CD14-positive monocyte (primary cell): ENCODE data around the gene ALOX12B. TPM values are rescaled to one million over a fixed set of nuclear protein-coding genes. Genes with fewer than 3 reads are reported as not detected.

Experiments
- DNase-seq, 3 donors: peaks; one replicate each; pipeline ENCODE4 v3.0.0-alpha.2; 2011 to 2022
- H2AFZ ChIP-seq: 2 replicates; pipeline ENCODE4 v1.6.0; 2012; ENCODE audit warnings: mild to moderate bottlenecking, low read depth, low read length, inconsistent platforms; ENCODE audit not compliant: insufficient read depth, poor library complexity, severe bottlenecking
- H3K27ac ChIP-seq, 2 donors: 1 replicate in 1 of 2; 2 replicates in 1 of 2; pipeline ENCODE4 v1.5.1; 2012 to 2013; ENCODE audit warnings: low read length in 2 of 2, control low read depth in 1 of 2, inconsistent platforms in 1 of 2, low read depth in 1 of 2, mild to moderate bottlenecking in 1 of 2
- H3K27me3 ChIP-seq, 2 donors: one replicate each; pipeline versions ENCODE4 v1.6.0 to v1.6.1; 2011 to 2013; ENCODE audit warnings: low read length in 2 of 2; ENCODE audit not compliant: control insufficient read depth in 2 of 2, insufficient read depth in 2 of 2
- H3K36me3 ChIP-seq, 2 donors: replicated peaks in 1 of 2; 1 replicate in 1 of 2; 2 replicates in 1 of 2; pipeline versions ENCODE4 v1.5.1 to v1.6.1; 2012 to 2013; ENCODE audit warnings: low read length in 2 of 2, control low read depth in 1 of 2, inconsistent platforms in 1 of 2, mild to moderate bottlenecking in 1 of 2; ENCODE audit not compliant: insufficient read depth in 2 of 2, control insufficient read depth in 1 of 2
- H3K4me1 ChIP-seq, 2 donors: 1 replicate in 1 of 2; 2 replicates in 1 of 2; pipeline versions ENCODE4 v1.5.1 to v1.6.1; 2012 to 2013; ENCODE audit warnings: low read length in 2 of 2, control low read depth in 1 of 2, inconsistent platforms in 1 of 2, mild to moderate bottlenecking in 1 of 2, moderate library complexity in 1 of 2; ENCODE audit not compliant: insufficient read depth in 2 of 2, control insufficient read depth in 1 of 2
- H3K4me2 ChIP-seq: replicated peaks from 2 replicates; pipeline ENCODE3; 2012; ENCODE audit warnings: low read length, moderate library complexity, mild to moderate bottlenecking; ENCODE audit not compliant: poor library complexity, severe bottlenecking; ENCODE audit errors: extremely low read depth
- H3K4me3 ChIP-seq, 3 experiments: fragments of 200-600 bp in 1 of 3; sonication (generic) in 1 of 3; replicated peaks in 1 of 3; 1 replicate in 2 of 3; 2 replicates in 1 of 3; pipeline ENCODE4 v1.5.1; 2011 to 2013; ENCODE audit warnings: low read length in 3 of 3, mild to moderate bottlenecking in 3 of 3, control low read depth in 2 of 3, low read depth in 2 of 3, inconsistent platforms in 1 of 3, moderate library complexity in 1 of 3
- H3K79me2 ChIP-seq: 2 replicates; pipeline ENCODE4 v1.6.0; 2012; ENCODE audit warnings: mild to moderate bottlenecking, control low read depth, inconsistent platforms, low read length, moderate library complexity; ENCODE audit not compliant: insufficient read depth
- H3K9ac ChIP-seq: 2 replicates; pipeline ENCODE4 v1.6.0; 2017; ENCODE audit warnings: low read length, mild to moderate bottlenecking; ENCODE audit not compliant: insufficient read depth, poor library complexity, severe bottlenecking
- H3K9me3 ChIP-seq, 2 donors: replicated peaks in 1 of 2; 1 replicate in 1 of 2; 2 replicates in 1 of 2; pipeline versions ENCODE4 v1.5.1 to v1.6.1; 2012 to 2013; ENCODE audit warnings: low read length in 2 of 2, control low read depth in 1 of 2; ENCODE audit not compliant: control insufficient read depth in 1 of 2, insufficient read depth in 1 of 2
- H4K20me1 ChIP-seq: 2 replicates; pipeline ENCODE4 v1.6.0; 2012; ENCODE audit warnings: mild to moderate bottlenecking, low read length, control low read depth, moderate library complexity; ENCODE audit not compliant: insufficient read depth
- H3K27ac Mint-ChIP-seq, 7 donors: one replicate each; pipeline ENCODE4 v1.8.0; 2020; ENCODE audit warnings: mild to moderate bottlenecking in 7 of 7, mixed read lengths in 7 of 7, moderate library complexity in 6 of 7, inconsistent platforms in 2 of 7
- H3K27me3 Mint-ChIP-seq, 3 donors: one replicate each; pipeline ENCODE4 v1.8.0; 2021 to 2022; ENCODE audit warnings: low read depth in 3 of 3, mild to moderate bottlenecking in 3 of 3, mixed read lengths in 3 of 3, moderate library complexity in 3 of 3, inconsistent platforms in 1 of 3
- H3K36me3 Mint-ChIP-seq, 2 donors: one replicate each; pipeline ENCODE4 v1.8.0; 2020; ENCODE audit warnings: mixed read lengths in 2 of 2, inconsistent platforms in 1 of 2, mild to moderate bottlenecking in 1 of 2
- H3K4me1 Mint-ChIP-seq: one replicate; pipeline ENCODE4 v1.8.0; 2020; ENCODE audit warnings: mild to moderate bottlenecking, mixed read lengths
- H3K4me3 Mint-ChIP-seq, 2 donors: one replicate each; pipeline ENCODE4 v1.8.0; 2020; ENCODE audit warnings: mild to moderate bottlenecking in 2 of 2, mixed read lengths in 2 of 2, moderate library complexity in 1 of 2
- H3K9me3 Mint-ChIP-seq, 7 donors: one replicate each; pipeline ENCODE4 v1.8.0; 2020 to 2022; ENCODE audit warnings: mixed read lengths in 7 of 7, mild to moderate bottlenecking in 6 of 7, moderate library complexity in 6 of 7, inconsistent platforms in 2 of 7
- CTCF ChIP-seq: fragments of 200-600 bp; IDR thresholded peaks from one replicate; pipeline ENCODE4 v1.8.0; 2022; ENCODE audit warnings: antibody characterized with exemption, mild to moderate bottlenecking
- WGBS: methylation state at CpG from one replicate; pipeline ENCODE4 v1.1.5; 2013; ENCODE audit warnings: missing lambda C conversion rate; ENCODE audit not compliant: insufficient coverage; 5-methylcytosine and 5-hydroxymethylcytosine counted together
- intact Hi-C, 2 donors: fragments of 100-400 bp; cut with micrococcal nuclease; formaldehyde crosslinking; loops; one replicate each; pipeline versions ENCODE4 v1.15.0 to v1.15.1; 2023
- polyA plus RNA-seq, 3 donors: library from polyadenylated mRNA; depleted of rRNA in 1 of 3; unstranded in 2 of 3; stranded (reverse) in 1 of 3; fragments of 300-500 nt in 2 of 3; fragments of >200 nt in 1 of 3; fragmentation: Illumina TruSeq in 2 of 3; gene quantifications; 1 replicate in 2 of 3; 2 replicates in 1 of 3; pipeline ENCODE4 v1.2.3, GENCODE V29; 2012 to 2021

ALOX12B gene
- polyA plus RNA-seq, 3 donors = not detected

- H3K4me3 Mint-ChIP-seq = peak overlapping the region; percentile 85 to 93
- TF ChIP-seq CTCF = no peak
- peak overlapping the region; percentile 45 to 77 (median 61) for H3K4me3 ChIP-seq
- no peaks in the 10 kb centered on the region for H3K79me2 ChIP-seq
- intact Hi-C loops = loop anchor here (2.0 to 5.0 kb wide), 4 partner anchors 37 to 102 kb away; no protein-coding TSS in a partner anchor
- peaks cover 50 to 78% of the 10 kb centered on the region in 2 donors for H3K27me3 ChIP-seq
- H3K27me3 Mint-ChIP-seq = peaks cover 81 to 91% (median 90%) of the 10 kb centered on the region in 3 donors
- H3K4me1 Mint-ChIP-seq = peaks cover 69% of the 10 kb centered on the region
- H4K20me1 ChIP-seq = peaks cover 25% of the 10 kb centered on the region
- no peaks in the 10 kb centered on the region for H3K36me3 ChIP-seq
- H3K9me3 Mint-ChIP-seq = peaks cover 0 to 42% (median 29%) of the 10 kb centered on the region in 7 donors
- DNase-seq = peak; percentile 87 to 92 (median 91)
- H3K9ac ChIP-seq = no peak overlapping the region
- H3K4me1 ChIP-seq = peaks cover 64 to 78% of the 10 kb centered on the region in 2 donors
- H3K27ac Mint-ChIP-seq = peak overlapping the region in 4 of 7 donors; percentile 13 to 76 (median 42)
- H3K4me2 ChIP-seq = peak overlapping the region; percentile 98
- peaks cover 0 to 17% of the 10 kb centered on the region in 2 donors for H3K9me3 ChIP-seq
- no peak overlapping the region for H3K27ac ChIP-seq
- no peak overlapping the region for H2AFZ ChIP-seq
- peaks cover 17 to 22% of the 10 kb centered on the region in 2 donors for H3K36me3 Mint-ChIP-seq
- 0% methylated on average over 19 of the region's 28 CpGs for WGBS
These were observed 32.3 kb upstream of the ALOX12B start for GRCh38 chr17:8119581-8120519.

GRCh38 chr17:8118769-8119580, 31.5 kb upstream of the ALOX12B start:
- under 1% methylated on average over 27 of the region's 38 CpGs for WGBS
- H3K4me1 ChIP-seq = peaks cover 56 to 69% of the 10 kb centered on the region in 2 donors
- peaks cover 0 to 34% (median 21%) of the 10 kb centered on the region in 7 donors for H3K9me3 Mint-ChIP-seq

More at GRCh38 chr17:8118769-8119580, 31.5 kb upstream of the ALOX12B start:
- Mint-ChIP-seq H3K36me3 (peaks cover 12 to 16% of the 10 kb centered on the region in 2 donors), H3K27me3 (peaks cover 73 to 91% (median 88%) of the 10 kb centered on the region in 3 donors), H3K27ac (peak overlapping the region; percentile 85 to 91 (median 87)), H3K4me1 (peaks cover 61% of the 10 kb centered on the region), H3K4me3 (peak overlapping the region; percentile 85 to 93)
- DNase-seq = peak; percentile 60 to 85 (median 79)
- H4K20me1 ChIP-seq = peaks cover 20% of the 10 kb centered on the region
- peak overlapping the region; percentile 67 for H2AFZ ChIP-seq
- TF ChIP-seq CTCF = peak; percentile 96
- peak overlapping the region; percentile 46 for H3K9ac ChIP-seq
- peaks cover 0 to 8% of the 10 kb centered on the region in 2 donors for H3K9me3 ChIP-seq
- H3K27ac ChIP-seq = no peak overlapping the region
- peak overlapping the region; percentile 45 to 77 (median 61) for H3K4me3 ChIP-seq
- peak overlapping the region; percentile 98 for H3K4me2 ChIP-seq
- intact Hi-C loops = loop anchor here in 1 of 2 donors (2.0 to 5.0 kb wide), 2 partner anchors 68 to 103 kb away; no protein-coding TSS in a partner anchor
- peaks cover 45 to 78% of the 10 kb centered on the region in 2 donors for H3K27me3 ChIP-seq
- H3K36me3 ChIP-seq = no peaks in the 10 kb centered on the region
- H3K79me2 ChIP-seq = no peaks in the 10 kb centered on the region
